SU-DHL-6 (cell line): ENCODE results near the gene NCAM2.

Source experiments
- H2AFZ ChIP-seq: fragments of 200-600 bp; sonication (generic); 2 replicates; pipeline ENCODE4 v1.6.1; 2014; ENCODE audit warnings: low read depth, mild to moderate bottlenecking, moderate library complexity, mixed read lengths, antibody characterized with exemption, low read length; ENCODE audit not compliant: severe bottlenecking
- H3F3A ChIP-seq: fragments of 200-600 bp; shearing (Covaris generic); 2 replicates; pipeline ENCODE4 v1.6.0; 2016; ENCODE audit warnings: antibody characterized with exemption, mild to moderate bottlenecking; ENCODE audit not compliant: insufficient read depth
- H3K27ac ChIP-seq: fragments of 200-600 bp; sonication (generic); 2 replicates; pipeline ENCODE4 v1.5.1; 2016; ENCODE audit warnings: low read depth, mild to moderate bottlenecking, low read length, moderate library complexity, mixed read lengths
- H3K27me3 ChIP-seq: fragments of 200-600 bp; sonication (generic), shearing (Covaris generic); 2 replicates; pipeline ENCODE4 v1.6.0; 2014; ENCODE audit warnings: mild to moderate bottlenecking, low read length
- H3K36me3 ChIP-seq: fragments of 200-600 bp; sonication (generic); 2 replicates; pipeline ENCODE4 v1.6.1; 2014; ENCODE audit warnings: mild to moderate bottlenecking, low read length, mixed read lengths
- H3K4me2 ChIP-seq: fragments of 300-600, 200-600 bp; shearing (Covaris generic), sonication (generic); 2 replicates; pipeline ENCODE4 v1.6.0; 2014; ENCODE audit warnings: low read length, low read depth, mild to moderate bottlenecking; ENCODE audit not compliant: poor library complexity, severe bottlenecking
- H3K4me3 ChIP-seq: fragments of 200-600 bp; sonication (generic); 2 replicates; pipeline ENCODE4 v1.5.1; 2014; ENCODE audit warnings: antibody characterized with exemption, low read length, mild to moderate bottlenecking, mixed read lengths; ENCODE audit not compliant: insufficient read depth, poor library complexity, severe bottlenecking
- H3K79me2 ChIP-seq: fragments of 200-600 bp; sonication (generic); 2 replicates; pipeline ENCODE4 v1.6.1; 2014; ENCODE audit warnings: mild to moderate bottlenecking, low read length, moderate library complexity; ENCODE audit not compliant: insufficient read depth
- H3K9ac ChIP-seq: fragments of 200-600 bp; sonication (generic); 2 replicates; pipeline ENCODE4 v1.7.0; 2014; ENCODE audit warnings: mild to moderate bottlenecking, low read length
- H3K9me2 ChIP-seq: fragments of 200-600 bp; sonication (generic); replicated peaks from 2 replicates; pipeline ENCODE4 v1.6.1; 2014; ENCODE audit warnings: low read length; ENCODE audit not compliant: insufficient read depth
- H3K9me3 ChIP-seq: fragments of 200-600 bp; sonication (generic); 2 replicates; pipeline ENCODE4 v1.6.1; 2014; ENCODE audit warnings: low read length, mixed read lengths; ENCODE audit not compliant: insufficient read depth
- H4K20me1 ChIP-seq: fragments of 200-600 bp; sonication (generic); 2 replicates; pipeline ENCODE4 v1.6.1; 2014; ENCODE audit warnings: low read depth, mild to moderate bottlenecking, antibody characterized with exemption, low read length, moderate library complexity, mixed read lengths
- CTCF ChIP-seq: fragments of 200-600 bp; sonication (generic); IDR thresholded peaks from one replicate; pipeline ENCODE4 v1.5.1; 2017; ENCODE audit warnings: antibody characterized with exemption, mild to moderate bottlenecking, low read length, moderate library complexity; ENCODE audit not compliant: insufficient read depth, poor library complexity, severe bottlenecking
- EZH2phosphoT487 ChIP-seq: fragments of 200-600 bp; sonication (generic), shearing (Covaris generic); conservative IDR thresholded peaks from 2 replicates; pipeline ENCODE4 v1.6.1; 2018; ENCODE audit warnings: mild to moderate bottlenecking, antibody characterized with exemption, low read length, moderate library complexity, mixed read lengths

Gene NCAM2

GRCh38 chr21:21385404-21385803, 387.2 kb downstream of the NCAM2 start:
- no peaks in the 10 kb centered on the region; the same call in 1 of the 2 replicates for H3K9me3 ChIP-seq
- no peak overlapping the region for H2AFZ ChIP-seq
- H3K4me3 ChIP-seq = no peak overlapping the region
- no peaks in the 10 kb centered on the region for H3K79me2 ChIP-seq
- no peak overlapping the region for H3K9ac ChIP-seq
- H3K27ac ChIP-seq = no peak overlapping the region
- no peak overlapping the region for H3K4me2 ChIP-seq
- no peaks in the 10 kb centered on the region for H3K9me2 ChIP-seq
- H3F3A ChIP-seq = no peaks in the 10 kb centered on the region
- no peaks in the 10 kb centered on the region for H3K27me3 ChIP-seq
- no peak for TF ChIP-seq EZH2phosphoT487
- TF ChIP-seq CTCF = no peak
- peaks cover 3% of the 10 kb centered on the region; the same call in 1 of the 2 replicates for H3K36me3 ChIP-seq
- H4K20me1 ChIP-seq = no peaks in the 10 kb centered on the region

GRCh38 chr21:21387916-21388315, 389.7 kb downstream of the NCAM2 start:
- peaks cover 3% of the 10 kb centered on the region; the same call in 1 of the 2 replicates for H3K36me3 ChIP-seq
- H3K9me3 ChIP-seq = peaks cover 5% of the 10 kb centered on the region; the same call in 1 of the 2 replicates
- H3K79me2 ChIP-seq = no peaks in the 10 kb centered on the region
- no peak overlapping the region for H3K9ac ChIP-seq
- H3K9me2 ChIP-seq = no peaks in the 10 kb centered on the region
- H3F3A ChIP-seq = no peaks in the 10 kb centered on the region
- no peaks in the 10 kb centered on the region for H3K27me3 ChIP-seq
- TF ChIP-seq EZH2phosphoT487 = no peak
- no peak for TF ChIP-seq CTCF
- no peak overlapping the region for H2AFZ ChIP-seq
- H4K20me1 ChIP-seq = no peaks in the 10 kb centered on the region
- H3K4me2 ChIP-seq = no peak overlapping the region
- no peak overlapping the region for H3K4me3 ChIP-seq
- no peak overlapping the region for H3K27ac ChIP-seq

- no peak overlapping the region for H3K27ac ChIP-seq
- no peaks in the 10 kb centered on the region for H3K27me3 ChIP-seq
- no peak overlapping the region for H2AFZ ChIP-seq
- H3K79me2 ChIP-seq = no peaks in the 10 kb centered on the region
- H3K9me2 ChIP-seq = no peaks in the 10 kb centered on the region
- H3K36me3 ChIP-seq = no peaks in the 10 kb centered on the region; the same call in 1 of the 2 replicates
- no peaks in the 10 kb centered on the region for H3F3A ChIP-seq
- TF ChIP-seq EZH2phosphoT487 (no peak), CTCF (no peak)
- no peak overlapping the region for H3K9ac ChIP-seq
- no peak overlapping the region for H3K4me3 ChIP-seq
- H3K4me2 ChIP-seq = no peak overlapping the region
- H4K20me1 ChIP-seq = no peaks in the 10 kb centered on the region
- peaks cover 37% of the 10 kb centered on the region; the same call in 1 of the 2 replicates for H3K9me3 ChIP-seq
Measured at GRCh38 chr21:21394064-21394463, 395.9 kb downstream of the NCAM2 start.

- Histone ChIP-seq H3K9ac (no peak overlapping the region), H3K4me2 (no peak overlapping the region), H3K36me3 (no peaks in the 10 kb centered on the region), H3K9me2 (no peaks in the 10 kb centered on the region), H3K4me3 (no peak overlapping the region), H3K9me3 (peaks cover 44% of the 10 kb centered on the region; the same call in 1 of the 2 replicates), H3K27ac (no peak overlapping the region), H3F3A (no peaks in the 10 kb centered on the region; the same call in 1 of the 2 replicates), H2AFZ (no peak overlapping the region), H3K79me2 (no peaks in the 10 kb centered on the region), H4K20me1 (no peaks in the 10 kb centered on the region), H3K27me3 (no peaks in the 10 kb centered on the region)
- TF ChIP-seq CTCF = no peak
- TF ChIP-seq EZH2phosphoT487 = no peak
Measured at GRCh38 chr21:21396424-21396823, 398.2 kb downstream of the NCAM2 start.
